H1 (cell line): ENCODE results near the gene VSTM2L. TPM values are rescaled to one million over a fixed set of nuclear protein-coding genes. Genes with fewer than 3 reads are reported as not detected.

Experiments
- HDAC2 ChIP-seq, 2 experiments: fragments of 300-600 bp in 1 of 2; sonication (generic) in 1 of 2; IDR thresholded peaks; 2 replicates each; pipeline ENCODE4 v1.6.1; 2011 to 2012; ENCODE audit warnings: low read depth in 2 of 2, low read length in 2 of 2, mild to moderate bottlenecking in 2 of 2, moderate library complexity in 2 of 2, borderline replicate concordance in 1 of 2, inconsistent platforms in 1 of 2
- polyA plus RNA-seq, 7 experiments: library from polyadenylated mRNA; depleted of rRNA in 3 of 7; stranded (reverse) in 5 of 7; unstranded in 2 of 7; fragments of >200 nt in 5 of 7; fragments of 200-250 nt in 2 of 7; gene quantifications; 1 replicate in 5 of 7; 2 replicates in 1 of 7; 4 replicates in 1 of 7; pipeline versions ENCODE4 v1.2.1 to v1.2.3, GENCODE V29; 2011 to 2013; ENCODE audit warnings: missing spikeins in 2 of 7, mixed read lengths in 2 of 7
- total RNA-seq: library from RNA; stranded (reverse); fragmentation: NEBNext Ultra II Directional; extraction: Animal tissue kit (Norgen Biotek cat#: 25700); gene quantifications from 2 replicates; pipeline ENCODE4 v1.2.1, GENCODE V29; 2021

Gene VSTM2L
- total and polyA plus RNA-seq, 2 of the 8 experiments (the other 6 are each of a cell fraction or from before 2014, with no cell fraction given) = 1.3 to 3.2 TPM

- no peak for TF ChIP-seq HDAC2 (IDR thresholded peaks at IDR 0.05; ENCODE audit: borderline replicate concordance in 1 of 2, low read depth in 2 of 2, low read length in 2 of 2)
Observed at GRCh38 chr20:37986873-37987601, 84.1 kb downstream of the VSTM2L start (continued).
